Esophagus muscularis mucosa (tissue), 4 donors: ENCODE data around the gene PXDN. TPM values are rescaled to one million over a fixed set of nuclear protein-coding genes. Genes with fewer than 3 reads are reported as not detected.

Experiments
- DNase-seq: peaks from one replicate; pipeline ENCODE4 v3.0.0-alpha.2; 2017; ENCODE audit errors: extremely low spot score
- H3K27ac ChIP-seq, 4 donors: fragments of 200-600 bp; sonication (generic); replicated peaks in 1 of 4; 1 replicate in 3 of 4; 2 replicates in 1 of 4; pipeline ENCODE4 v1.5.1; 2016 to 2019; ENCODE audit warnings: mild to moderate bottlenecking in 1 of 4
- H3K27me3 ChIP-seq, 4 donors: fragments of 200-600 bp; sonication (generic); one replicate each; pipeline versions ENCODE4 v1.5.1 to v1.6.0; 2016 to 2019
- H3K36me3 ChIP-seq, 4 donors: fragments of 200-600 bp; sonication (generic); one replicate each; pipeline ENCODE4 v1.5.1; 2016 to 2019
- H3K4me1 ChIP-seq, 4 donors: fragments of 200-600 bp; sonication (generic); one replicate each; pipeline ENCODE4 v1.5.1; 2016 to 2019
- H3K4me3 ChIP-seq, 4 donors: fragments of 200-600 bp; sonication (generic); 1 replicate in 2 of 4; 2 replicates in 2 of 4; pipeline ENCODE4 v1.5.1; 2016 to 2019; ENCODE audit warnings: mild to moderate bottlenecking in 4 of 4, moderate library complexity in 1 of 4
- H3K9me3 ChIP-seq, 4 donors: fragments of 200-600 bp; sonication (generic); 1 replicate in 3 of 4; 2 replicates in 1 of 4; pipeline ENCODE4 v1.5.1; 2016 to 2019
- CTCF ChIP-seq, 3 experiments: fragments of 200-600 bp in 2 of 3; fragments of 450-650 bp in 1 of 3; sonication (generic) in 2 of 3; IDR thresholded peaks; one replicate each; pipeline ENCODE4 v1.5.1; 2017 to 2019; ENCODE audit warnings: antibody characterized with exemption in 3 of 3, mild to moderate bottlenecking in 2 of 3, moderate library complexity in 1 of 3
- EP300 ChIP-seq: sonication (generic); formaldehyde crosslinking; IDR thresholded peaks from one replicate; pipeline ENCODE4 v1.6.1; 2017; ENCODE audit warnings: antibody characterized with exemption
- POLR2A ChIP-seq: fragments of 450-650 bp; IDR thresholded peaks from one replicate; pipeline ENCODE4 v1.6.1; 2017; ENCODE audit warnings: antibody characterized with exemption, moderate library complexity, mild to moderate bottlenecking, low read depth
- POLR2AphosphoS5 ChIP-seq, 2 donors: sonication (generic); formaldehyde crosslinking; IDR thresholded peaks; one replicate each; pipeline ENCODE4 v1.6.1; 2017; ENCODE audit warnings: antibody characterized with exemption in 2 of 2
- WGBS: methylation state at CpG from one replicate; pipeline ENCODE4 v1.1.5; 2018; 5-methylcytosine and 5-hydroxymethylcytosine counted together
- intact Hi-C: fragments of 100-400 bp; cut with DNase I; formaldehyde crosslinking; loops from one replicate; pipeline ENCODE4 v1.15.1; 2023
- total RNA-seq, 4 donors: library from RNA; depleted of rRNA; stranded (reverse); fragments of >200 nt; gene quantifications; one replicate each; pipeline versions ENCODE4 v1.1.0 to v1.2.1, GENCODE V29; 2016

The PXDN gene
- total RNA-seq, 4 donors from 2014 or later, result 19.9 to 81.6 (median 50.1) TPM

- no peak for DNase-seq
- peak in 1 of 2 donors; percentile 20 for TF ChIP-seq POLR2AphosphoS5 (IDR thresholded peaks at IDR 0.05)
- no peak for TF ChIP-seq POLR2A
Observed at GRCh38 chr2:1590596-1591460, 153.5 kb downstream of the PXDN start.

GRCh38 chr2:1588978-1589621 lies 155.2 kb downstream of the PXDN start:
- peaks cover 0 to 23% (median 0%) of the 10 kb centered on the region in 4 donors for H3K27me3 ChIP-seq
- WGBS, result 83% methylated on average over 6 of the region's 15 CpGs
- intact Hi-C loops, result no loop called here
- no peak for DNase-seq
- no peak overlapping the region for H3K4me3 ChIP-seq
- no peaks in the 10 kb centered on the region for H3K36me3 ChIP-seq
- H3K9me3 ChIP-seq, result no peaks in the 10 kb centered on the region
- no peak for TF ChIP-seq POLR2AphosphoS5 (IDR thresholded peaks at IDR 0.05)
- H3K27ac ChIP-seq, result no peak overlapping the region
- peaks cover 27 to 37% (median 30%) of the 10 kb centered on the region in 4 donors for H3K4me1 ChIP-seq

More at GRCh38 chr2:1590596-1591460, 153.5 kb downstream of the PXDN start:
- Histone ChIP-seq H3K9me3 (no peaks in the 10 kb centered on the region), H3K27ac (peak overlapping the region in 1 of 4 donors; percentile 18), H3K27me3 (peaks cover 0 to 23% (median 0%) of the 10 kb centered on the region in 4 donors), H3K36me3 (no peaks in the 10 kb centered on the region), H3K4me3 (no peak overlapping the region), H3K4me1 (peaks cover 27 to 37% (median 31%) of the 10 kb centered on the region in 4 donors)
- WGBS, result 80% methylated on average over 18 of the region's 18 CpGs
- intact Hi-C loops, result no loop called here

- intact Hi-C loops, result no loop called here
- no peak for TF ChIP-seq POLR2AphosphoS5 (IDR thresholded peaks at IDR 0.05)
- TF ChIP-seq EP300, result no peak
- TF ChIP-seq CTCF (IDR thresholded peaks at IDR 0.05), result no peak
- no peak for TF ChIP-seq POLR2A
- Histone ChIP-seq H3K4me3 (no peak overlapping the region), H3K27ac (no peak overlapping the region), H3K4me1 (peaks cover 19 to 30% (median 22%) of the 10 kb centered on the region in 4 donors), H3K36me3 (no peaks in the 10 kb centered on the region), H3K9me3 (no peaks in the 10 kb centered on the region), H3K27me3 (peaks cover 0 to 23% (median 0%) of the 10 kb centered on the region in 4 donors)
- 89% methylated on average over 25 of the region's 27 CpGs for WGBS
- no peak for DNase-seq
Observed at GRCh38 chr2:1588051-1588977, 156.0 kb downstream of the PXDN start.

GRCh38 chr2:1586923-1587840 lies 157.1 kb downstream of the PXDN start:
- no peaks in the 10 kb centered on the region for H3K36me3 ChIP-seq
- intact Hi-C loops, result no loop called here
- no peak for DNase-seq
- no peaks in the 10 kb centered on the region for H3K9me3 ChIP-seq
- H3K27ac ChIP-seq, result no peak overlapping the region
- H3K4me3 ChIP-seq, result no peak overlapping the region
- peaks cover 12 to 23% (median 15%) of the 10 kb centered on the region in 4 donors for H3K4me1 ChIP-seq
- 89% methylated on average over 11 of the region's 17 CpGs for WGBS
- H3K27me3 ChIP-seq, result peaks cover 0 to 23% (median 0%) of the 10 kb centered on the region in 4 donors
- TF ChIP-seq POLR2A (no peak), EP300 (no peak), POLR2AphosphoS5 (IDR thresholded peaks at IDR 0.05) (no peak), CTCF (IDR thresholded peaks at IDR 0.05) (no peak)
